ENCODE measurements around the gene BCLAF1.

BCLAF1 gene

DNA sequence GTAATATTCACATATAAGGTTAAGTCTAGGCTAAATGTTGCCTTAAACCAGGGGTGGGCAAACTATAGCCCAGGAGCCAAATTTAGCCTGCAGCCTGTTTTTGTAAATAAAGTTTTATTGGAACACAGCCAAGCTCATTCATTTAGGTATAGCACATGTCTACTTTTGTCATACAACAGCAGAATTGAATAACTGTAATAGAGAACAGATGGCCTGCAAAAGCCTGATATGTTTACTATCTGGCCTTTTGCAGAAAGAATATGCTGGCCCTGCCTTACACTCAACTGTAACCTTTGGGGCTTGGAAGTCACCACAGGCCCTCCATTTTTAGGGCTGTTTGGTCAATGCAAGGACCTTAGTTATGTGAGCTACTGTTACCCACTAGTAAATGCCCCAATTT is 17.7 kb upstream of the BCLAF1 start:
- Histone ChIP-seq H3K9ac (ENCODE audit: low read length) (no peak overlapping the region), H3K9me2 (ENCODE audit: low read depth, low read length) (no peaks in the 10 kb centered on the region), H3K79me2 (ENCODE audit: insufficient read depth, low read length) (no peaks in the 10 kb centered on the region), H2AFZ (ENCODE audit: low read length) (no peak overlapping the region), H3F3A (ENCODE audit: insufficient read depth, low read length) (no peaks in the 10 kb centered on the region), H3K27ac (ENCODE audit: low read depth, low read length, poor library complexity, severe bottlenecking) (no peak overlapping the region), H3K27me3 (ENCODE audit: insufficient read depth, low read length) (no peaks in the 10 kb centered on the region), H4K20me1 (ENCODE audit: insufficient read depth, low read length) (no peaks in the 10 kb centered on the region), H3K4me3 (ENCODE audit: low read depth, low read length, poor library complexity, severe bottlenecking) (no peak overlapping the region), H3K36me3 (ENCODE audit: insufficient read depth, low read length) (no peaks in the 10 kb centered on the region), H3K4me2 (ENCODE audit: low read length) (no peak overlapping the region), H3K9me3 (ENCODE audit: low read length) (peaks cover 6% of the 10 kb centered on the region; the same call in 1 of the 2 replicates), H3K4me1 (ENCODE audit: insufficient read depth, low read length, severe bottlenecking) (no peaks in the 10 kb centered on the region)
- TF ChIP-seq, protein P1, sequence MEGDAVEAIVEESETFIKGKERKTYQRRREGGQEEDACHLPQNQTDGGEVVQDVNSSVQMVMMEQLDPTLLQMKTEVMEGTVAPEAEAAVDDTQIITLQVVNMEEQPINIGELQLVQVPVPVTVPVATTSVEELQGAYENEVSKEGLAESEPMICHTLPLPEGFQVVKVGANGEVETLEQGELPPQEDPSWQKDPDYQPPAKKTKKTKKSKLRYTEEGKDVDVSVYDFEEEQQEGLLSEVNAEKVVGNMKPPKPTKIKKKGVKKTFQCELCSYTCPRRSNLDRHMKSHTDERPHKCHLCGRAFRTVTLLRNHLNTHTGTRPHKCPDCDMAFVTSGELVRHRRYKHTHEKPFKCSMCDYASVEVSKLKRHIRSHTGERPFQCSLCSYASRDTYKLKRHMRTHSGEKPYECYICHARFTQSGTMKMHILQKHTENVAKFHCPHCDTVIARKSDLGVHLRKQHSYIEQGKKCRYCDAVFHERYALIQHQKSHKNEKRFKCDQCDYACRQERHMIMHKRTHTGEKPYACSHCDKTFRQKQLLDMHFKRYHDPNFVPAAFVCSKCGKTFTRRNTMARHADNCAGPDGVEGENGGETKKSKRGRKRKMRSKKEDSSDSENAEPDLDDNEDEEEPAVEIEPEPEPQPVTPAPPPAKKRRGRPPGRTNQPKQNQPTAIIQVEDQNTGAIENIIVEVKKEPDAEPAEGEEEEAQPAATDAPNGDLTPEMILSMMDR (IDR thresholded peaks at IDR 0.05; ENCODE audit: low read length), result no peak
- no peak for TF ChIP-seq EZH2 (IDR thresholded peaks at IDR 0.05; ENCODE audit: borderline replicate concordance, low read length)

DNA sequence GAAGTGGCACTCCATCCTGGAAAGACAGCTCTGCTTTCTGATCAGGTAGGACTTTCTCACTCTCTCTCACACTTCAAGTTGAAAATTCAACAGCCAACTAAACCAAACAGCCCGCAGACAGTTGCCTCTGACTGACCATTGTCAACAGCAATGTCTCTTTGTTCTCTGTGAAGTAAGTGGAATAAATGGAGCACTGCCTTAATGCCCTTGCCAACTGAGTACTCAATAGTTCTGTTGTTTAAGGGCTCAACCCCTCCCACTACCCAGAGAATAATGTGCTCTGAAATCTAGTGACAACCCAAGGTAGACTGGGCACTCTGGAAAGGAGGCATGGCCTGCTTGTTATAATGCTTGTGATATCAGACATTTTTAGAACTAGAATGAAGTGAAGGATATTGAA is 16.8 kb upstream of the BCLAF1 start:
- TF ChIP-seq EZH2 (IDR thresholded peaks at IDR 0.05; ENCODE audit: borderline replicate concordance, low read length), result no peak
- TF ChIP-seq, protein P1 (IDR thresholded peaks at IDR 0.05; ENCODE audit: low read length), result no peak
- no peak overlapping the region for H2AFZ ChIP-seq (ENCODE audit: low read length)

DNA sequence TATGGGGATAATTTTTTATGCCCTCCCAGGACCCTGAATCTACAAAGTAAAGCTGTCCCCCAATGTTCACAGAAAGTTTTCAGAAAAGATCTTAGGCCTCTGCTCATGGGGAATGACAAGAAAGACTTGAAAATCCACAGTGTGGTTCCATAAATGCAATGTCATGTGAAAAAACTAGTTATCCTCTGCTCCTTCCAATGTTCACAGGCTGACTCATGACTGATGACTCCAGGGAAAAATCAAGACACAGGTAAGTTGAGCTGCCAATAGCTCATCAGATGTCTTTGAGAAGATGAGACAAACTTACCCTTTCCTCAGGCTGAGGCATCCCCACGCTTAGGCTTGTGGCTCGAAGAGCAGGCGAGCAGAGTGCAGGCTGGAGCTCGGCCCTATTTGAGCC is 14.8 kb upstream of the BCLAF1 start:
- H4K20me1 ChIP-seq (ENCODE audit: insufficient read depth, low read length), result no peaks in the 10 kb centered on the region
- no peaks in the 10 kb centered on the region for H3K79me2 ChIP-seq (ENCODE audit: insufficient read depth, low read length)
- no peaks in the 10 kb centered on the region for H3F3A ChIP-seq (ENCODE audit: insufficient read depth, low read length)
- H3K27me3 ChIP-seq (ENCODE audit: insufficient read depth, low read length), result no peaks in the 10 kb centered on the region
- no peak overlapping the region for H3K4me3 ChIP-seq (ENCODE audit: low read depth, low read length, poor library complexity, severe bottlenecking)
- H3K9me3 ChIP-seq (ENCODE audit: low read length), result peaks cover 6% of the 10 kb centered on the region; the same call in 1 of the 2 replicates
- H3K9ac ChIP-seq (ENCODE audit: low read length), result no peak overlapping the region
- no peak for TF ChIP-seq EZH2 (IDR thresholded peaks at IDR 0.05; ENCODE audit: borderline replicate concordance, low read length)
- TF ChIP-seq, protein P1 (IDR thresholded peaks at IDR 0.05; ENCODE audit: low read length), result no peak
- H3K4me1 ChIP-seq (ENCODE audit: insufficient read depth, low read length, severe bottlenecking), result no peaks in the 10 kb centered on the region
- H3K36me3 ChIP-seq (ENCODE audit: insufficient read depth, low read length), result no peaks in the 10 kb centered on the region
- no peak overlapping the region for H3K27ac ChIP-seq (ENCODE audit: low read depth, low read length, poor library complexity, severe bottlenecking)
- H3K9me2 ChIP-seq (ENCODE audit: low read depth, low read length), result no peaks in the 10 kb centered on the region
- no peak overlapping the region for H2AFZ ChIP-seq (ENCODE audit: low read length)
- no peak overlapping the region for H3K4me2 ChIP-seq (ENCODE audit: low read length)

More for the DNA sequence above, 16.8 kb upstream of the BCLAF1 start:
- peaks cover 6% of the 10 kb centered on the region; the same call in 1 of the 2 replicates for H3K9me3 ChIP-seq (ENCODE audit: low read length)
- H3K27me3 ChIP-seq (ENCODE audit: insufficient read depth, low read length), result no peaks in the 10 kb centered on the region
- no peak overlapping the region for H3K4me2 ChIP-seq (ENCODE audit: low read length)
- H3K4me3 ChIP-seq (ENCODE audit: low read depth, low read length, poor library complexity, severe bottlenecking), result no peak overlapping the region
- H3K4me1 ChIP-seq (ENCODE audit: insufficient read depth, low read length, severe bottlenecking), result no peaks in the 10 kb centered on the region
- no peaks in the 10 kb centered on the region for H3K9me2 ChIP-seq (ENCODE audit: low read depth, low read length)
- no peaks in the 10 kb centered on the region for H3K36me3 ChIP-seq (ENCODE audit: insufficient read depth, low read length)
- no peaks in the 10 kb centered on the region for H3K79me2 ChIP-seq (ENCODE audit: insufficient read depth, low read length)
- no peak overlapping the region for H3K9ac ChIP-seq (ENCODE audit: low read length)
- H3K27ac ChIP-seq (ENCODE audit: low read depth, low read length, poor library complexity, severe bottlenecking), result no peak overlapping the region
- no peaks in the 10 kb centered on the region for H4K20me1 ChIP-seq (ENCODE audit: insufficient read depth, low read length)
- no peaks in the 10 kb centered on the region for H3F3A ChIP-seq (ENCODE audit: insufficient read depth, low read length)
